Superior temporal gyrus (tissue), 1 donor: ENCODE data around the gene CTBP2.

ENCODE experiments used
- DNase-seq: peaks from one replicate; pipeline ENCODE4 v3.0.0-alpha.2; 2016; ENCODE audit errors: extremely low spot score

CTBP2 gene

DNA sequence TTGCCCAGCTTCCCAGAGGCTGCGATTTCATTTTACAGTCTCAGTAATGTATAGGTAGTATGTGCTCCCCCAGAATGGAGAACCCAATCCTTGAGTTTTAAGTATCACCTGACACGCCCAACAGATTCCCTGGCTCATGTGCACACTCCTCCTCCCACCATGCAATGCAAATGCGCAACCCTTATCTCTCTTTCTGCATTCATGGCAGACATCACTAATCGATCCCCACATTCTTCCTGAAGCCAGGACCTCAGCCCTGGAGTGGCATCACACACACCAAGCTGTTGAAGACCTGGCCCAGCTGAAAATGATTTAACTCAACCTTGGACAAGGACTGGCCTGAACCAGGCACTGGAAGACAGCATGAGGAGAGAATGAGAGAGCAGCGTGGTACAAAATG lies 150.0 kb downstream of the CTBP2 start:
- no peak for DNase-seq

DNA sequence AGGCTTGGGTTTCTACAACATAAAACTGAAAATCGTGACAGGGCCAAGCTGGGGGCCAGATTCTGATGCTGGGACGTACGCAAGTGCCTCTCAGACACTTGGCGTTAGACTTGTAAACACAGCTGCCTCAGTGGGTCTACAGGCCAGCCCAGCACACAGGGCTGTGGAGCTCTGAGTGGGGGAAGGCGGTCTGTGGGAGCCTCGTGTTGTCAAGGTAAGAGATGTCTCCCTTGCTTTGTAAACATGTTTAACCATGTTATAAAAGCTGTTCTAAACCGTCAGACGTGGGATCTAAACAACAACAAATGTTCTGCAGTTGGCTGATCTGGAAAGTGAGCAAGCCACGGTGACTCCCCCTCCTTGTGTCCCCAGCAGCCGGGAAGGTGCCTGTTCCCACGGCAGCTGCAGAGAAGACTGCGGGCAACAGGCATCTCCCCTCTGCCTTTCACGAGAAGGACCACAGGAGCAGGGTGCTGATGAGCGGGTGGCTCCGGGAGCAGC lies 150.7 kb downstream of the CTBP2 start:
- DNase-seq: peak; percentile 22

DNA sequence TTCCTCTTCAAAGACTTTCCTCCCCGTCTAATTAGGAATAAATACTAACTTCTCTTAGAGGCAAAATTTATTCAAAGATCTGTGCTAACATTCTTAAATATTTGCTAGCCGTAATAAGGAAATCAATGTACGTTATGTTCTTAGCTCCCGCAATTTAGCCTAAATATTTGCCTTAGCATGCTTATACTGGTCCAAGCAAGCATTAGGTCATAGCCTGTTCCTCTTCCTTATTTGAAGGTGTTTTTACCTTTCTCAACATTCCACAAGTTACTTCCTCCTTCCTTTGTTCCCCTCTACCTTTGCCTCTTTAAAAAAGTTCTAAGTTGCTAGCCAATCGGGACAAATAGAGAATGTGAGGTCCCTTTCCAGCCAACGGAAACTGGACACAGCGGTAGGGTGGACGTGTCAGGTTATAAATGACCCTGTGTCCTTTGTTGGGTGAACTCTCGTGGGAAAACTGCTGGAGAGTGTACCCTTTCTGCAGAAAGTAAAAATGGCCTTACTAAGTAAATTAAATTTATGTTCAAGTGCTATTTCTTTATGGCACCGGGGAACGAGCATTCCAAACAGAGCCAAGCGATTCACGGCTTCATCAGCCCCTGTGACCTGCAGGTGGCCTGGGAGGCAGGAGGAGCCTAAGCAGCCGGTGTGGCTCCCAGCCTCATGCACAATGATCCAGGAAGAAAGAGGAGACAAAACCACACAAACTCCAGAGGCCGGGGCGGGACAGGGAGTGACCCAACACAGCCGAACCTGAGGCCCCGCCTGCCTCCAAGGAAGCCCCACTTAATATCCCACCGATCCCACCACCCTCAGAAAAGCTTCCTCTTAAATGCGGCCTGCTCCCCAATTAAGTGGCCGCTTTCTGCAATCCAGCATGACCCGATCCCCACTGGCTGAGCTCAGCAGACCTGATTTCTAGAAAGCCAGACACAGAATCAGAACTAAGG lies 151.4 kb downstream of the CTBP2 start:
- no peak for DNase-seq

DNA sequence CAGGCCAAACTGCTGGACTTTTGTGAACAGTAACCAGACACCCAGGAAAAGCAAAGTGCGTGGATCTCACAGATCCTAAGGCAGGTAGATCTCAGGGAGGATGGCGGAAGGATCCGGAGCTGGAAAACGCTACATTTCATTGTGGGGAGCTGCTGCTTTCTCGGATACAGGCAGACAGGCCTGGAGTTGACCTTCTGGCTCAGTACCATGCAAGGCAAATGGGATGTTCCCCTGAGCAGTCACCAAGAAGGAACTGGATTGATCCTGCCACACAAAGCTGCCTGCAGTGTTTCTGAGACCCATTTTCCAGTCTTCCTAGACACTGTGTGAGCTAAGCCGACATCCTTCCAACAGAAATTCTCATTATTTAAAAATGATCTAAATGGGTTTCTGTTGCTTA lies 152.9 kb downstream of the CTBP2 start:
- no peak for DNase-seq

DNA sequence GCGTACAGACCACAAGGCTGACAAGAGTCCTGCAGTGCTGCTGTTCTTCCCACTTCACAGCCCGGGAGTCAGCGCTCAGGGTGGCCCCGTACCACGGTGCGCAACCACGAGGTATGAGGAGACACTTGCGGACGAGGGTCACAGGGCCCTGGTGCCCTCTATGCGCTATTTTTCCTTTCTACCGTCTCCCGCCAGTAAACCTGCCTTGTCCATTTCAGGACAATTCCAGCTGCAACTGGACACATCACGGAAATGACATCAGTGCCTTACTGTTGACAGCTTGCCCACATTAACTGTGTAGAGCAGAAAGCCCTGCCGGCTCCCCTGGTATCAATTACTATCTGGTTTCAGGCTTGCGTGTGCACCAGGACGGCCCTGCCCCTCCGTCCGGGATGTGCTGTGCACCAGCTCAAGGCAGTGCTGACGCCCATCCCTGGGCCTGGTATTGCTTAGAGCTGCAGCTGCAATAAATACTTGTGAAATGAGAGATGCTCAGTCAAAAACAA lies 153.4 kb downstream of the CTBP2 start:
- DNase-seq: peak; percentile 79

DNA sequence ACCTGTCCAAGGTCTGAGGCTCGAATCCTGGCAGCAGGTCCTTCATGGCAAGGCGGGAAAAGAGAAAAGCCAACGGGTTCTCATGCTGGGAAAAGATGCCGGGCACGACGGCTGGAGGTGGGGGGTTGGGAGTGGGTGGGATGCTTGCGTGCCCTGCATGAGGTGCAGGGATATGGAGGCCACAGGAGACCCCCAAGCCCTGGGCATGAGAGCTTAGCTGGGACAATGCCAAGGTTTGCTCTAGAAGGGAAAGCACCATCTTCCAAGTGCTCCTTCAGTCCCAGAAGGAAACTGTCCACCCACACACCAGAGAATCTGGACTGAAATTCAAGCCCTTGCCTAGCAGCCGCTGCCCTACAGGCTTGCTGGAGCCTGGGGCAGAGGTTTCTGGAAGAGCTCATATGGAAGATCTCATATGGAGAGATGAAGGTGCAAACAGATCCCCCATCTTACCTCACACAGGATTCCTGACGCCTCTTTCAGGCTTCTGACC lies 154.1 kb downstream of the CTBP2 start:
- no peak for DNase-seq

DNA sequence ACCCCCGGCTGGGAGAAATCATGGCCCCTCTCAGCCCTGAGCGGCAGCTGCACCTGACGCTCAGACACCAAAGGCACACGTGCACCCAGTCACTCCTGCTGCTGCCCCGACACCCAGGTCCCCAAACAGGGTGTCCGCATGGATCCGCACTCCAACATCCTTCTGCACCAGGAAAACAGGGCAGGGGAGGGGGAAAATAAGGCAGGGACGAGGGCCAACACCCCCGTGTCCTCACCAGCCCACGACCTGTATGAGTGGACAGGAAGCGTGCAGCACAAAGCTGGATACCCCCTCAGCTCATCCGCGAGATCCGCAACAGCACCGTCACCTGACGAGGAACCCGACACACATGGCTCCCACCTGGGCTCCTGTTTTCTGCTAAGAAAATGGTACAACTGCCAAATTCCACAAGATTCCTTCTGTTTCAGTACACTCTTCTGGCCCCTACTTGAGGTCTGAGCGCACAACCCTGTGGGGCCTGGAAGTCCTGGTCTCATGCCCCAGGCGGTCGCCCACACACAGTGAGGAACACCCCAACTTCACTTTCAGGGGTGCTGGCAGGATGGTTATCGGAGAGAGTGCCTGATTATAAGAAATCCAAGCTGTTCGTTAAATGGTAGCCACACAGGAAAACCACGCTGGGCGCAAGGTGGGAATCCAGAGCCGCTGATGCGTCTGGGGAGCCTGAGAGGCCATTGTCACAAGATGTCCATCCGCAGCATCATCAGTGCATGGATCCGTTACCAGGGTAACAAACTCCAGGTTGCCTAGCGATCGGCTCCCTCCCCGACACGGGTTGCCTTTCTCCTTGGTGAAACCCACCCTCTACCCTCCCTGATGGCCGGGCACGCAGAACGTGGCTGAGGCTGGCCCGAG lies 154.8 kb downstream of the CTBP2 start:
- DNase-seq: no peak

DNA sequence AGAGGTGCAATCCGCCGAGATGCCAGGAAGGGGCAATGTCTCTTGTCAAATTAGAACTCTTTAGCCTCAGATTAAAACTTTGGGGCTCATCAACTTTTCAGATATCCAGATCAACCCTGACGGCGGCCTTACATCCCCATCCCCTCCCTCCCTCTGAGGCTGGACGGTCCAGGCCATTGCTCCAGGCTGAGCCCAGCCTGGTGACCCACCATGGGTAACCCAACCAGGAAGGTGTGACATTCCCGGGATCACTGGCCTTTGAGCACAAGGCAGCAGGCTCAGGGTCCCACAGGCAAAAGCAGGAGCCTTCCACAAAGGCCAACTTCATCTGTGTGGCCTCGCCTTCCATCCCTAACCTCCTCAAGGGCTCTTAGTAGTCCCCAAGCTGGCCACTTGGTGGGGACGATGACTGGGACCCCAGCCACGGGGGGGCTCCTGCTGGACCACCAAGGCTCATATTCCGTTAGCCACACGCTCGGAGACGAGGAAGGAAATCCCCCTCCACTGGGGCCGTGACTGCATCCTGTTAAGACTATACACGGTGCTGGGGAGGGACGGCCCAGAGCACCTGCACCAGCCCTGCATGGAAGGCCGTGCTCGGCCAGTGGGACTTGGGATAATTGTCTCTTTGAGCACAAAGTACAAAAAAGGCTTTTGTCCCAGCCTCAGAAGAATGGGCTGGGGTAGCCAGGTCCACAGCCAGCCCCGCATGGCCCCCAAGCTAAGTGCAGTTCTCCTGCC lies 155.6 kb downstream of the CTBP2 start:
- no peak for DNase-seq

DNA sequence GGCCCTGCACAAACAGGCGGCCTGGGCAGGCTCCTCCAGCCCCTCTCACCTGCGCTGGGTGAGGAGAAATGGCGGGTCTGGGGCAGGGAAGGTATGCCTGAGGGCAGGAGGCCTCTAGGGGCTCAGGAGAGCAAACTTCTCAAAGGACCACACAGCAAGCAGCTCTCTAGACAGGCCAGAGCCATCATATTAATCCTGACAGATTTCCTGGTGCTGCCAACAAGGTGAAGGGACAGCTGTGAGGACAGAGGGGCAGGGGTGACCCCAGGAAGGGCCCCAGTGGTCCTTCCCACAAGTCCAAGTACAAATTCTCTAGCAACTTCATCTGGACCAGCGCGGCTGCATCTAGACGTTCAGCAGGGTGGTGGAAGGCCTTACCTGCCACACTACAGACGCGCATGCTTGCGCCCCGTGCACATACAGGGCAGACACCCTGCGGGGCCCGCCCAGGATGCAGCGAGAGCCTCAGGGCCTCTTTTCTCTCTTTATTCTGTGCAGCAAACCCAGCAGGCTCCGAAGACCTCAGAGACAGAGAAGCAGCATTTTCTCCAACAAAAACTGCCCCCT lies 156.4 kb downstream of the CTBP2 start:
- DNase-seq: no peak

DNA sequence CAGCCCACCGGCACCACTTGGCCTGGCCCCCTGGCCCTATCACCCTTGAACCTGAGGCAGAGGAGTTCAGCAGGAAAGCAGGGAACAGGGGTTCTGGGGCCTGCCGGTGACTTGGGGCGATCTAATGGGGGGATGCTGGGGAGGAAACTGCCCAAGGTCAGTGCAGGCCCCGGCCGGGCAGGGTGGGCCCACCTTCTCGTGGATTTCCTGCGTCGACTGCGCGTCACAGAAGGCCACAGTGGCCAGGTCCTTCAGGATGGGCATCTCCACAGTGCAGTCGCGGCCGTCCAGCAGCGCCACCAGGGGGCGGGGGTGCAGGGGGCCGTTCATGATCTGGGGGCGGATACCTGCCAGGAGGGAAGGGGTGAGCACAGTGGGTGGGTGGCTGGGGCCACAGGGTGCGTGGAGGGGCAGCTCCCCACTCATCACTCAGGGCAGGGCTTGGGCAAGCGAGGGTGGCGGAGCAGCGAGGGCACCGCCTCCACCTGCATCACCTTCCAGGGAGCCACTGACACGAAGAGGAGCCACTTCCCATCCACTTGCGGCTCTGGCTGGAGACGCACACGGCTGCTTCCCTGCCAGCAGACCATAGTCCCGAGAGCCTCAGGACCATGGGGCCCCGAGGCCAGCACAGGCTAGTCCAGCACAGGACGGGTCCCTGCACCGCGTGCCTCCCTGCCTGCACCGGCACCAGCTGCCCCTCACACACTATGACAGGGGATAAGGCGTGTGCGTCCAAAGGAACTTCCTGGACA lies 157.0 kb downstream of the CTBP2 start:
- no peak for DNase-seq

DNA sequence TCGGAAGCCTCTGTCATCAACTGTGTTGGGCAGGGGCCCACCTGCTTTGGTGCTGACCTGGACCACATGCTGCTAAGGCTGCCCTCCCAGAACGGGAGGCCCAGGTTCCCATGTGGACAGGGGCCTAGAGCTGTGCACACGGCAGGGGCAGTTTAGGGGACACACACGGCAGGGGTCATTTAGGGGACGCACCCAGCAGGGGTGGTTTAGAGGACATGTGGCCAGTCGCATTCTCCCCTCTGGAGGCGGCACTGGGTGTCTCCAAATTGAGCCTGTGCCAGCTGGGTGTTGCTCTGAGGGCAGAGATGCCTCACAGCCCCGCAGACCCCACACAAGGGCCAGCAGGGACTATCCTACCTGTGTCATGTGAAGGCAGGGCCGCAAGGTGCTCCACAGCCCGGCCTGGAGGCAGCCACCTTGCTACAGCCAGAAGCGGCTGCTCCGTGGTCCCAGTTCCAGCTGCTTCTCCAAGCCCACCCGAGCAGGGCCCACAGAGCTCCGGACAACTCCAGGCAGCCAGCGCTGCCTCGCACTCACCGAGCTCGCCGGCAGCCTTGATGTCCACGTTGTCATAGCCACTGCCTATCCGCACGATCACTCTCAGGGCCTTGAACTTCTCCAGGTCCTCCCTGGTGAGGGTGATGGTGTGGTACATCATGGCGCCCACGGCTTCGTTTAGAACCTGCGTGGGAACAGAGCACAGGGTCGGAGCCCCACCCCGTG lies 157.8 kb downstream of the CTBP2 start:
- no peak for DNase-seq

DNA sequence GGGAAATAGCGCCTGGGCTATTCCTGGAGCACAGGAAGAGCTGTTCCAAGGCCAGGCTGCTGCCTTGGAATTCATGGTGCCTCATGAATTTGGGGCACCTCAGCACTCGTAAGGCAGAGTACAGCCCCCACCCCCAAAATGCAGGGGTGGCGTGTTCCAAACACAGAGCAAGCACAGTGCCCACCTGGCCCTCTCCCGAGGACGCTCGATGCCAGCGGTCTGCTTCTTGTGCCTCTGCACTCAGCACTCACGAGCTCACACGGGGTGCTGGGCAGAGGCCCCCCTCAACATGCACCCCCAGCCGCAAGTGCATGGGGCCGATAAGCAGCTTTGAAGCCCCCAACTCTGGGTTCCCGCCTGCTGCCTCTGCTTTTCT lies 158.3 kb downstream of the CTBP2 start:
- no peak for DNase-seq

DNA sequence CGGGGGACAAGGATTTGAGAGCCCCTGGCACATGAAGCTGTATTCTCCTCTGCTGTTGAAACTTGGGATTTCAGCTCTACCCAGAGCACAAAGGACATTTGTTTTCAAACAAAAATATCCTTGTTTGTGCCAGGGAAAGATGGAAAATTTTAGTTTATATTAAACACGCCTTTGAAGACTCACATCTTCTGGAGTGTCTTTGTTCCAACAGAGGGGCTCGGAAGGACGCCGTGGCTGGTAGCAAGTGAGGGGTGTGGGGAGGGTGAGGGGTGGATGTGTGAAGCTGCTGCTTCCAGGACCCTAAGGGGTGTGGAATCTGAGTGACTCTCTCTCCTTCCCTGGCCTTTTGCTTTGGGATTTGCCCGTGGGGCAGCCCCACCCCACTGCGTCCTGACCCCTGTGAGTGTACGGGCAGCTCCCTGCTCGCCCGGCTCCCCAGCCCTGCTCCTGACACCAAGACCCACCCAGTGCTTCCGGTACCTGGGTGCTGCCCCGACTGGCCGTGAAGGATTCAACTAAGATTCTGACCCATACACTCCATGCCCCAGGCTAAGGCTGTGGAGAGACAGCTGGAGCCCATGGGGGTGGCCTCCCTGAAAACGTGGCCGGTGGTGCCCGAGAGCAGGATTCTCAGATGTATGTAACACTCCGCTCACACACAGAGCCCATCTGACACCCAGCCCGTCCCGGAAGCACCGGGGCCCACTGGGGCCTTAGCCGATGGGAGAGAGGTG lies 158.9 kb downstream of the CTBP2 start:
- DNase-seq: no peak

DNA sequence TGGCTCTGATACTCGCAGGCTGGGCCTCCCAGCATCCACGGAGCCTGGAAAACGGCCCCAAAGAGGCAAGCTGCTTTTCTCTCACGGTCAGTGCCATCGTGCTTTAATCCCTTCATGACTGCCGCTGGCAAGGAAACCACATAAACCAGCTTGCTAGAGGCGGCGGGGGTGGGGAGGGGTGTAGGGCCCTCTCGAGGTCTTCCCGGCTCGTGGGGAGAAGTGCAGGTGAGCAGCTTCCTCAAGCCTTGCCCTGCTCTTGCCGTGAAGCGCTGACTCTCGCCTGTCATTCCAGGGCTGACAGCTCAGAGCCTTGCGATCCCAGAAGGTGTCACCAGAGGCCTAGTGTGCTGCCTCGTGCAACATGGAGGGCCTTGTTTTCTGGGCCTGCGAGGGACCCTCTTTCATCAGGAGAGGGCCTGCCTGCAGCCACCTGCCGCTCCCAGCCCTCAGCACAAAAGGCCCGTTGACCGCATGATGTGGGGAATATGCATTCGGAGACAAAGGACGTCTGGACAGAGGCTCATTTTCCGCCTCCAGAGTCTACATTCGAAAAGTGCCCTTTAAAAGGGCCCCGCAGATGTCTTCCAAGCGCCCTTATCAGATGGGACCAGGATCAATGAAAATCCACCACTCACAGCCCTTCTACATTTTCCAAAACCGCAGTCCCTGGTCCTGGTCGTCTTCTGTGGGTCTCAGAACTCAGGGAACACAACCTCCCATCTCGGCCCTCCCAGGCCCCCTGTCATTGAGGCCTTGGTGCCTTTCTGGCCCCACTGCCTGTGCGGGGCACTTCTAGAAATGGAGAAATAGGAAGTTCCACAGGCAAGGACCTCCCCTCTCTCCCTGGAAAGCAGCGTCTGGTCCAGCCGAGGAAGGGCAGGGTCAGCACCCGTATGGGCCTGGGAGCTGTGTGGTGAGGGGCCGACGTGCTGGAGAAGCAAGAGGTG lies 159.7 kb downstream of the CTBP2 start:
- peak; percentile 62 for DNase-seq

DNA sequence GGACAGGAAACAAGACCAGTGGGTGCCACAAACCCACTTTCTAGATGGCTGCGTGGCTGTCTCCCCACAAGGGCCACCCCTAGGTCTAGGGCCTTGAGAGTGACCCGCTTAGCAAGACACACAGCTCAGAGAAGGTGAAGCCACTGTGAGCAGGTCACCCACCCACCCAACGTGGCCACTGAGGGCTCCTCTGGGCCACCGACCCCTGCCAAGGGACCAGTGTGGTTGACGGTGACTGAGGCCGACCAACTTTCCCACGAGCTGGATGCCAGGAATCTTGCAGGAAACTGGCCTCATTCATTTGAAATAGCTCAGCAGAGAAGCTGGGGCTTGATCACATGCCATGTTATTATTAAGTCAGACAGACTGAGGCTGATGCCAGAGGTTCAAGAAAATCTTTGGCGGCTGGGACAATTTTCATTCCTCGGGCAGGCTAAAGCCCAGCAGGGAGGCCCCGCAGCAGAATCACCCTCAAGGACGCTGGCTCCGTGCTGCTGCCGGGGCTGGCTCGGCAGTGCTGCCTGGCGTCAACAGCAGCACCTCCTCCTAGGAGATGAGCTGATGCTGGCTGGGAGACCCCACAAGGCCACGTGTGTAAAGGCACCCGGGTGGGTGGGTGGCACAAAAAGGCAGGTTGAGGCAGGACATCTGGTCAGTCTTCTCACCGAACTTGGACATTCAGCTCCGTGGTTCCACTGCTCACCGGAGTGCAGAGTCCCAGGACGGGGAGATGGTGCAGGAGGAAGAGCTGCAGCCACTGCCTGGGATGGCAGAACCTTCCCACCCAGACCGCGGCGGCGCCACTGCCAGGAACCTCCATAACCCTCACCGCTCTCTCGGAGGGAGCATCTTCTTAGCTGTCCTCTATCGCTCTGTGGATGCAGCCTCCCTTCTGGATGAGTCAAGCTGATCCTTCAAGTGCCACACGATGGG lies 160.7 kb downstream of the CTBP2 start:
- DNase-seq: no peak

DNA sequence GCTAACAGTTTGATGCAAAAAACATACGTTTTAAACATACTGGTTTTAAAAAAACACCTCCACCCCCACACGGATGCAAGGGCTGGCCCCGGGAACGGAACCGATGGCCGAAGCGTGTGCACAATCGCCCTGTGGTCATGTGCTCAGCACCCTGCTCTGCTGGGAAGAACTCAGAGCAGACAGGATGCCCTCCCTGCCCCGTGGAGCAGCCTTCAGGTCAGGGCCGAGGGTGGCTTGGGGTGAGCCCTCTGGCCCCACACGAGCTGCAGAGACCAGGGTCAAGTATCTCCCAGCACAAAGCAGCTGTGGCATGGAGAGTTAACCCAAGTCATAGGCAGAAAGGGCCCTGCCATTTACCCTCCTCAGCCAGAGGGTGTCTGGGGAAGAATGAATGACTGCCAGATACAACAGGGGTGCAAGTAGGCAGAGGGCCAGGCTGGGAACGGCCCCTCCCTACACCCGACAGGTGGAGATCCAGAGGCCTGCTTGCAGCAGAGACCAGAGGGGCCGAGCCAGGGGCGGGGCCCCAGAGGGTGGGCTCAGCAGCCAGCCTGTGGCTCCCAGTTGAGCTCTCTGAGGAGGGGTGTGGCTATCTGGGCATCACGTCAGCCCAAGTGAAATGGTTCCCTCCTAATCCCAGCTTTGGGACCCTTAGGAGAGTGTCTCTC lies 161.6 kb downstream of the CTBP2 start:
- no peak for DNase-seq
